Activated T-cell treated with anti-CD3 and anti-CD28 coated beads for 4 hours (primary cell): Measurements from ENCODE around the gene DSTN.
"Not testable (repeated sequence)": the region's sequence is repeated elsewhere in the genome, so short reads cannot be mapped to it uniquely, and the experiment has no call there.

Source experiments
- DNase-seq: peaks from one replicate; pipeline ENCODE4 v3.0.0-alpha.2; 2020

DSTN gene

GRCh38 chr20:17653835-17654648, 84.2 kb downstream of the DSTN start:
- DNase-seq, result no peak

GRCh38 chr20:17654649-17655285, 84.9 kb downstream of the DSTN start:
- no peak for DNase-seq

- no peak for DNase-seq
These were observed 85.4 kb downstream of the DSTN start for GRCh38 chr20:17655286-17655651.

GRCh38 chr20:17655865-17656479, 86.1 kb downstream of the DSTN start:
- no peak for DNase-seq

- DNase-seq, result no peak
These were observed 87.4 kb downstream of the DSTN start for GRCh38 chr20:17657079-17657825.

GRCh38 chr20:17657898-17658647, 88.2 kb downstream of the DSTN start:
- no peak for DNase-seq

GRCh38 chr20:17658648-17658993, 88.7 kb downstream of the DSTN start:
- no peak for DNase-seq

GRCh38 chr20:17659344-17659743, 89.5 kb downstream of the DSTN start:
- DNase-seq, result not testable (repeated sequence)
